Measurements from ENCODE around the gene SIRT4. TPM values are rescaled to one million over a fixed set of nuclear protein-coding genes. Genes with fewer than 3 reads are reported as not detected.

Gene SIRT4
- total RNA-seq, 1 experiment from 2014 or later = 1.5 TPM

DNA sequence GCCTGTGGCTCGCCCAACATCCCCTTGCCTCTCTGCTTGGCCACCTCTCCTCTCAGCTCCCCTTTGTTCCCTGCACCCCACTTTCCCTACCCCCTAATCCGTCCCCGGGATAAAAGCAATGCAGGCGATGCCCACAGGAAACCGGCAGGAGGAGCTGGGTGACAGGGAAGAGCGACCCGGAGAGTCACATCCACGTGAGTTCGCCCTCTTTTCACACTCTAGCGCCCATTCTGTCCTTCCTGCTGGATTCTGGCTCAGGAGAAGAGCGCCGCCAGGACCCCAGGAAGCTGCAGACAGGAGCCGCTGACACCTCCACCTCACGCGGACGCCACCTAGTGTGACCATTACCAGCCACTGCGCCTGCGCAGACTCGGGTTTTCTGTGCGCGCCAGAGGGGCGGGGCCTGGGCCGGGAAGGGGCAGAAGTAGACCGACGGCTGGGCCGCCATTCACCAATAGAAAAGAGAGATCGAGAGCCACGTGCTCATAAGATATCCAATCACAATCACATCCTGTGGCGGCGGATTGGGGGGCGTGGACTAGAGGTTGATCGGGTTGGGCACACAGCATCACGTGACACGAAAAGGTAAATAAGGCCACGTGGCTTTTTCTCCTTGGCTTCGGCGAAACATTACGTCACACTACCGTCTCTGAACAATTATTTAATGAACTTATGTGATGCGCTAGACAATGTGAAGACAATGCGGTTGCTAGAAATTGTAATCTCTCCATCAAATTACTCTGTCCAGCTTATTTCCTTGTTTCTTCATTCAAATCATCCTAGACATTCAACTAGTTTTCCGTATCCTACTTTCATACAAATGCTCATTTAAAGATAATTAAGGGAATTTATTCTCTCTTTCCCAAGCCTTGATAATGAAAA, 15.3 kb downstream of the SIRT4 start:
- no peaks in the 10 kb centered on the region for H3K27me3 ChIP-seq (ENCODE audit: control insufficient read depth, insufficient read depth, low read length)
- ChIA-PET POLR2A (interaction anchor here (0.6 to 0.7 kb wide), 3 partner anchors 9 to 185 kb away, joined by 3 to 13 read pairs (median 6); no protein-coding TSS in a partner anchor), CTCF (interaction anchor here (0.6 to 1.4 kb wide), 3 partner anchors 15 to 72 kb away, joined by 6 to 9 read pairs (median 8); partner anchors contain the start of gene SIRT4)
- intact Hi-C loops (cut with micrococcal nuclease; ENCODE audit: unreplicated experiment) = no loop called here
- DNase-seq (ENCODE audit: low read depth, low spot score) = peak; percentile 94
- BruUV-seq (replicated peaks) = no TSS peak
- TF ChIP-seq, protein P1, sequence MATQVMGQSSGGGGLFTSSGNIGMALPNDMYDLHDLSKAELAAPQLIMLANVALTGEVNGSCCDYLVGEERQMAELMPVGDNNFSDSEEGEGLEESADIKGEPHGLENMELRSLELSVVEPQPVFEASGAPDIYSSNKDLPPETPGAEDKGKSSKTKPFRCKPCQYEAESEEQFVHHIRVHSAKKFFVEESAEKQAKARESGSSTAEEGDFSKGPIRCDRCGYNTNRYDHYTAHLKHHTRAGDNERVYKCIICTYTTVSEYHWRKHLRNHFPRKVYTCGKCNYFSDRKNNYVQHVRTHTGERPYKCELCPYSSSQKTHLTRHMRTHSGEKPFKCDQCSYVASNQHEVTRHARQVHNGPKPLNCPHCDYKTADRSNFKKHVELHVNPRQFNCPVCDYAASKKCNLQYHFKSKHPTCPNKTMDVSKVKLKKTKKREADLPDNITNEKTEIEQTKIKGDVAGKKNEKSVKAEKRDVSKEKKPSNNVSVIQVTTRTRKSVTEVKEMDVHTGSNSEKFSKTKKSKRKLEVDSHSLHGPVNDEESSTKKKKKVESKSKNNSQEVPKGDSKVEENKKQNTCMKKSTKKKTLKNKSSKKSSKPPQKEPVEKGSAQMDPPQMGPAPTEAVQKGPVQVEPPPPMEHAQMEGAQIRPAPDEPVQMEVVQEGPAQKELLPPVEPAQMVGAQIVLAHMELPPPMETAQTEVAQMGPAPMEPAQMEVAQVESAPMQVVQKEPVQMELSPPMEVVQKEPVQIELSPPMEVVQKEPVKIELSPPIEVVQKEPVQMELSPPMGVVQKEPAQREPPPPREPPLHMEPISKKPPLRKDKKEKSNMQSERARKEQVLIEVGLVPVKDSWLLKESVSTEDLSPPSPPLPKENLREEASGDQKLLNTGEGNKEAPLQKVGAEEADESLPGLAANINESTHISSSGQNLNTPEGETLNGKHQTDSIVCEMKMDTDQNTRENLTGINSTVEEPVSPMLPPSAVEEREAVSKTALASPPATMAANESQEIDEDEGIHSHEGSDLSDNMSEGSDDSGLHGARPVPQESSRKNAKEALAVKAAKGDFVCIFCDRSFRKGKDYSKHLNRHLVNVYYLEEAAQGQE (IDR thresholded peaks at IDR 0.05; ENCODE audit: insufficient read depth in 1 of 2, low read depth in 2 of 2, low read length in 1 of 2) = no peak
- peak; percentile 93 for TF ChIP-seq POLR2AphosphoS5 (IDR thresholded peaks at IDR 0.05; ENCODE audit: low read depth, low read length)
- 0 out of 2 replicates have a peak, but pooled peaks have one; percentile 20 for TF ChIP-seq TCF7L2 (IDR thresholded peaks at IDR 0.05; ENCODE audit: low read depth, low read length)
- 0 out of 2 replicates have a peak, but pooled peaks have one; percentile 14 for TF ChIP-seq SIN3A (IDR thresholded peaks at IDR 0.05; ENCODE audit: borderline replicate concordance, insufficient read depth, low read depth, low read length)
- TF ChIP-seq, protein P2, sequence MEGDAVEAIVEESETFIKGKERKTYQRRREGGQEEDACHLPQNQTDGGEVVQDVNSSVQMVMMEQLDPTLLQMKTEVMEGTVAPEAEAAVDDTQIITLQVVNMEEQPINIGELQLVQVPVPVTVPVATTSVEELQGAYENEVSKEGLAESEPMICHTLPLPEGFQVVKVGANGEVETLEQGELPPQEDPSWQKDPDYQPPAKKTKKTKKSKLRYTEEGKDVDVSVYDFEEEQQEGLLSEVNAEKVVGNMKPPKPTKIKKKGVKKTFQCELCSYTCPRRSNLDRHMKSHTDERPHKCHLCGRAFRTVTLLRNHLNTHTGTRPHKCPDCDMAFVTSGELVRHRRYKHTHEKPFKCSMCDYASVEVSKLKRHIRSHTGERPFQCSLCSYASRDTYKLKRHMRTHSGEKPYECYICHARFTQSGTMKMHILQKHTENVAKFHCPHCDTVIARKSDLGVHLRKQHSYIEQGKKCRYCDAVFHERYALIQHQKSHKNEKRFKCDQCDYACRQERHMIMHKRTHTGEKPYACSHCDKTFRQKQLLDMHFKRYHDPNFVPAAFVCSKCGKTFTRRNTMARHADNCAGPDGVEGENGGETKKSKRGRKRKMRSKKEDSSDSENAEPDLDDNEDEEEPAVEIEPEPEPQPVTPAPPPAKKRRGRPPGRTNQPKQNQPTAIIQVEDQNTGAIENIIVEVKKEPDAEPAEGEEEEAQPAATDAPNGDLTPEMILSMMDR (IDR thresholded peaks at IDR 0.05) = peak; percentile 82
- no peaks in the 10 kb centered on the region for H3K9me3 ChIP-seq (ENCODE audit: control insufficient read depth, insufficient read depth, low read depth, low read length)
- no peaks in the 10 kb centered on the region for H3K36me3 ChIP-seq (ENCODE audit: control insufficient read depth, insufficient read depth, low read length)
- peak; percentile 99 for ATAC-seq
- H3K4me1 ChIP-seq (ENCODE audit: control insufficient read depth, insufficient read depth, low read length) = peaks cover 4% of the 10 kb centered on the region; the same call in 1 of the 2 replicates
- peak overlapping the region; percentile 91 for H3K27ac ChIP-seq (ENCODE audit: low read length)
- peak overlapping the region; percentile 68 to 77 for H3K4me3 ChIP-seq (ENCODE audit: low read depth in 2 of 2, low read length in 2 of 2)
- in situ Hi-C loops (cut with HindIII; ENCODE audit: low pct_unique_long_range_greater_than_20kb, low sequenced_read_pairs) = no loop called here

- H3K4me1 ChIP-seq (ENCODE audit: control insufficient read depth, insufficient read depth, low read length) = peaks cover 8% of the 10 kb centered on the region; the same call in 1 of the 2 replicates
- POLR2A ChIA-PET = interaction anchor here (1.0 kb wide), 1 partner anchor 28 kb away, joined by 3 read pairs; the partner anchor contains the start of gene RNU4-1
- BruUV-seq (replicated peaks) = no TSS peak
- H3K27ac ChIP-seq (ENCODE audit: low read length) = no peak overlapping the region
- no peak for DNase-seq (ENCODE audit: low read depth, low spot score)
- TF ChIP-seq, protein P2 (IDR thresholded peaks at IDR 0.05) = no peak
- intact Hi-C loops (cut with micrococcal nuclease; ENCODE audit: unreplicated experiment) = no loop called here
- CTCF ChIA-PET = no interaction called here
- no peaks in the 10 kb centered on the region for H3K9me3 ChIP-seq (ENCODE audit: control insufficient read depth, insufficient read depth, low read depth, low read length)
- H3K27me3 ChIP-seq (ENCODE audit: control insufficient read depth, insufficient read depth, low read length) = no peaks in the 10 kb centered on the region
- no peak overlapping the region for H3K4me3 ChIP-seq (ENCODE audit: low read depth in 2 of 2, low read length in 2 of 2)
- no peak for ATAC-seq
- H3K36me3 ChIP-seq (ENCODE audit: control insufficient read depth, insufficient read depth, low read length) = no peaks in the 10 kb centered on the region
- in situ Hi-C loops (cut with HindIII; ENCODE audit: low pct_unique_long_range_greater_than_20kb, low sequenced_read_pairs) = no loop called here
Measured at GRCh38 chr12:120321382-120322202, 19.5 kb downstream of the SIRT4 start.
